KMS-11 (cell line): ENCODE measurements around the gene CACHD1.

Experiments
- H2AFZ ChIP-seq: fragments of 200-600 bp; sonication (generic); 2 replicates; pipeline ENCODE4 v1.6.1; 2016; ENCODE audit warnings: antibody characterized with exemption, mixed run types, low read depth
- H3K27ac ChIP-seq: fragments of 200-600 bp; sonication (generic); 2 replicates; pipeline ENCODE4 v1.6.1; 2016; ENCODE audit warnings: mild to moderate bottlenecking, mixed run types
- H3K27me3 ChIP-seq: fragments of 200-600 bp; sonication (generic); 2 replicates; pipeline ENCODE4 v1.6.1; 2017; ENCODE audit warnings: mild to moderate bottlenecking, low read depth, mixed run types, moderate library complexity; ENCODE audit not compliant: insufficient read depth
- H3K36me3 ChIP-seq: fragments of 200-600 bp; sonication (generic); 2 replicates; pipeline ENCODE4 v1.6.1; 2017; ENCODE audit warnings: mild to moderate bottlenecking, mixed run types; ENCODE audit not compliant: insufficient read depth
- H3K4me1 ChIP-seq: fragments of 200-600 bp; sonication (generic); 2 replicates; pipeline ENCODE4 v1.6.1; 2016; ENCODE audit warnings: mild to moderate bottlenecking, low read depth, mixed run types; ENCODE audit not compliant: poor library complexity, severe bottlenecking
- H3K4me2 ChIP-seq: fragments of 200-600 bp; sonication (generic); 2 replicates; pipeline ENCODE4 v1.7.0; 2016; ENCODE audit warnings: mild to moderate bottlenecking, mixed run types
- H3K4me3 ChIP-seq: fragments of 200-600 bp; sonication (generic); IDR thresholded peaks from 2 replicates; pipeline ENCODE4 v1.6.1; 2017; ENCODE audit warnings: low read depth, low read length, mixed read lengths; ENCODE audit not compliant: insufficient read depth
- H3K79me2 ChIP-seq: fragments of 200-600 bp; sonication (generic); 2 replicates; pipeline ENCODE4 v1.6.1; 2016; ENCODE audit warnings: low read depth, mixed run types; ENCODE audit not compliant: insufficient read depth
- H3K9ac ChIP-seq: fragments of 200-600 bp; sonication (generic); 2 replicates; pipeline ENCODE4 v1.6.1; 2016; ENCODE audit warnings: mild to moderate bottlenecking, mixed run types
- H4K20me1 ChIP-seq: fragments of 200-600 bp; sonication (generic); 2 replicates; pipeline ENCODE4 v1.6.1; 2016; ENCODE audit warnings: mild to moderate bottlenecking, mixed run types; ENCODE audit not compliant: insufficient read depth
- CTCF ChIP-seq: fragments of 200-600 bp; sonication (generic); conservative IDR thresholded peaks from 2 replicates; pipeline ENCODE4 v1.6.1; 2017; ENCODE audit warnings: low read depth, mild to moderate bottlenecking, antibody characterized with exemption, low read length, moderate library complexity, mixed read lengths

The CACHD1 gene

GRCh38 chr1:64542118-64542517 is 72.2 kb downstream of the CACHD1 start:
- no peak for TF ChIP-seq CTCF
- H3K27ac ChIP-seq = no peak overlapping the region
- no peaks in the 10 kb centered on the region for H3K27me3 ChIP-seq
- no peaks in the 10 kb centered on the region for H4K20me1 ChIP-seq
- H2AFZ ChIP-seq = no peak overlapping the region
- H3K4me2 ChIP-seq = no peak overlapping the region
- no peaks in the 10 kb centered on the region for H3K79me2 ChIP-seq
- H3K4me1 ChIP-seq = no peaks in the 10 kb centered on the region
- H3K4me3 ChIP-seq = no peak overlapping the region
- no peak overlapping the region for H3K9ac ChIP-seq
- H3K36me3 ChIP-seq = no peaks in the 10 kb centered on the region

GRCh38 chr1:64543831-64544230 is 73.9 kb downstream of the CACHD1 start:
- Histone ChIP-seq H3K4me2 (no peak overlapping the region), H4K20me1 (no peaks in the 10 kb centered on the region), H3K79me2 (no peaks in the 10 kb centered on the region), H3K9ac (no peak overlapping the region), H3K36me3 (no peaks in the 10 kb centered on the region), H2AFZ (no peak overlapping the region), H3K27me3 (no peaks in the 10 kb centered on the region), H3K4me3 (no peak overlapping the region), H3K4me1 (no peaks in the 10 kb centered on the region), H3K27ac (no peak overlapping the region)
- TF ChIP-seq CTCF = no peak

- Histone ChIP-seq H3K9ac (no peak overlapping the region), H3K27ac (no peak overlapping the region), H3K4me1 (no peaks in the 10 kb centered on the region), H3K4me2 (no peak overlapping the region), H4K20me1 (no peaks in the 10 kb centered on the region), H3K79me2 (no peaks in the 10 kb centered on the region), H3K36me3 (no peaks in the 10 kb centered on the region), H3K27me3 (no peaks in the 10 kb centered on the region), H2AFZ (no peak overlapping the region), H3K4me3 (no peak overlapping the region)
- no peak for TF ChIP-seq CTCF
Measured at GRCh38 chr1:64545118-64545843, 75.4 kb downstream of the CACHD1 start.

- Histone ChIP-seq H3K27ac (no peak overlapping the region), H2AFZ (no peak overlapping the region), H3K9ac (no peak overlapping the region), H4K20me1 (no peaks in the 10 kb centered on the region), H3K4me3 (no peak overlapping the region), H3K4me2 (no peak overlapping the region), H3K4me1 (no peaks in the 10 kb centered on the region), H3K36me3 (no peaks in the 10 kb centered on the region), H3K79me2 (no peaks in the 10 kb centered on the region), H3K27me3 (no peaks in the 10 kb centered on the region)
- TF ChIP-seq CTCF = no peak
Measured at GRCh38 chr1:64546013-64546412, 76.1 kb downstream of the CACHD1 start.
